GM23338 (cell line): Measurements from ENCODE around the gene ENTPD7. TPM values are rescaled to one million over a fixed set of nuclear protein-coding genes. Genes with fewer than 3 reads are reported as not detected.

Source experiments
- ATAC-seq: fragments of 200-7000 bp; cut with Tn5 transposase; 3 replicates; pipeline ENCODE4 v1.9.1; 2020
- DNase-seq: peaks from one replicate; pipeline ENCODE4 v3.0.0-alpha.2; 2015; ENCODE audit warnings: low spot score
- H2AFZ ChIP-seq: fragments of 200-600 bp; sonication (generic); 2 replicates; pipeline ENCODE4 v1.8.0; 2016; ENCODE audit warnings: antibody characterized with exemption, mild to moderate bottlenecking, moderate library complexity
- H3F3A ChIP-seq: fragments of 200-600 bp; sonication (generic); replicated peaks from 2 replicates; pipeline ENCODE4 v1.8.0; 2017; ENCODE audit warnings: antibody characterized with exemption, mixed run types, low read depth
- H3K27ac ChIP-seq: fragments of 200-600 bp; sonication (generic); 2 replicates; pipeline ENCODE4 v1.6.1; 2016; ENCODE audit warnings: low read depth
- H3K27me3 ChIP-seq: fragments of 200-600 bp; sonication (generic); 2 replicates; pipeline ENCODE4 v1.8.0; 2016; ENCODE audit warnings: mild to moderate bottlenecking, mixed run types, moderate library complexity; ENCODE audit not compliant: insufficient read depth
- H3K36me3 ChIP-seq: fragments of 200-600 bp; sonication (generic); 2 replicates; pipeline ENCODE4 v1.8.0; 2016; ENCODE audit warnings: mild to moderate bottlenecking; ENCODE audit not compliant: insufficient read depth
- H3K4me1 ChIP-seq: fragments of 200-600 bp; sonication (generic); 2 replicates; pipeline ENCODE4 v1.8.0; 2016; ENCODE audit warnings: mild to moderate bottlenecking, moderate library complexity; ENCODE audit not compliant: insufficient read depth
- H3K4me2 ChIP-seq: fragments of 200-600 bp; sonication (generic); 2 replicates; pipeline ENCODE4 v1.7.1; 2017; ENCODE audit warnings: mixed run types
- H3K4me3 ChIP-seq: fragments of 200-600 bp; sonication (generic); 2 replicates; pipeline ENCODE4 v1.6.1; 2016; ENCODE audit warnings: mixed run types
- H3K79me2 ChIP-seq: fragments of 200-600 bp; sonication (generic); replicated peaks from 2 replicates; pipeline ENCODE4 v1.8.0; 2017; ENCODE audit warnings: mild to moderate bottlenecking; ENCODE audit not compliant: insufficient read depth
- H3K9me2 ChIP-seq: fragments of 200-600 bp; sonication (generic); 2 replicates; pipeline ENCODE4 v1.8.0; 2017; ENCODE audit not compliant: insufficient read depth
- H4K20me1 ChIP-seq: fragments of 200-600 bp; sonication (generic); replicated peaks from 2 replicates; pipeline ENCODE4 v1.8.0; 2017; ENCODE audit warnings: mild to moderate bottlenecking; ENCODE audit not compliant: insufficient read depth
- H3K27ac Mint-ChIP-seq: 2 replicates; pipeline ENCODE4 v1.8.0; 2020; ENCODE audit warnings: inconsistent platforms, mild to moderate bottlenecking, moderate library complexity, mixed read lengths
- H3K27me3 Mint-ChIP-seq: 3 replicates; pipeline ENCODE4 v1.8.0; 2022; ENCODE audit warnings: low read depth, mild to moderate bottlenecking, moderate library complexity, mixed read lengths, inconsistent platforms; ENCODE audit not compliant: insufficient read depth, poor library complexity
- H3K36me3 Mint-ChIP-seq: 3 replicates; pipeline ENCODE4 v1.8.0; 2021; ENCODE audit warnings: low read depth, mild to moderate bottlenecking, inconsistent platforms, moderate library complexity, mixed read lengths
- H3K4me1 Mint-ChIP-seq: 3 replicates; pipeline ENCODE4 v1.8.0; 2020; ENCODE audit warnings: mild to moderate bottlenecking, inconsistent platforms, mixed read lengths
- H3K4me3 Mint-ChIP-seq: 3 replicates; pipeline ENCODE4 v1.8.0; 2021; ENCODE audit warnings: moderate library complexity, mild to moderate bottlenecking, inconsistent platforms, mixed read lengths
- H3K9me3 Mint-ChIP-seq: 3 replicates; pipeline ENCODE4 v1.8.0; 2020; ENCODE audit warnings: moderate library complexity, mild to moderate bottlenecking, inconsistent platforms, mixed read lengths
- CREB1 ChIP-seq: fragments of 250-450 bp; sonication (Bioruptor Pico); IDR thresholded peaks from 2 replicates; pipeline ENCODE4 v1.5.0; 2020; ENCODE audit warnings: low read depth, mild to moderate bottlenecking, moderate library complexity
- EZH2 ChIP-seq: fragments of 200-600 bp; sonication (generic); IDR thresholded peaks from one replicate; pipeline ENCODE4 v1.8.0; 2017; ENCODE audit warnings: antibody characterized with exemption, mild to moderate bottlenecking, low read depth; ENCODE audit not compliant: unreplicated experiment
- EZH2phosphoT487 ChIP-seq: fragments of 200-600 bp; sonication (generic); IDR thresholded peaks from one replicate; pipeline ENCODE4 v1.8.1; 2018; ENCODE audit warnings: antibody characterized with exemption; ENCODE audit not compliant: unreplicated experiment
- JUNB ChIP-seq: IDR thresholded peaks from one replicate; pipeline ENCODE4 v1.6.1; 2016; ENCODE audit warnings: antibody characterized with exemption; ENCODE audit not compliant: unreplicated experiment
- NANOG ChIP-seq: IDR thresholded peaks from 2 replicates; pipeline ENCODE4 v1.6.1; 2016; ENCODE audit warnings: antibody characterized with exemption, borderline replicate concordance
- POLR2AphosphoS5 ChIP-seq: IDR thresholded peaks from 2 replicates; pipeline ENCODE4 v1.6.1; 2016; ENCODE audit warnings: antibody characterized with exemption, low read depth
- STAT1 ChIP-seq: IDR thresholded peaks from one replicate; pipeline ENCODE4 v1.6.1; 2016; ENCODE audit warnings: antibody characterized with exemption; ENCODE audit not compliant: unreplicated experiment
- ZNF114 ChIP-seq: fragments of 250-450 bp; sonication (Bioruptor Pico); IDR thresholded peaks from 2 replicates; pipeline ENCODE4 v1.5.0; 2020; ENCODE audit warnings: mild to moderate bottlenecking, moderate library complexity
- ZNF331 ChIP-seq: fragments of 250-450 bp; sonication (Bioruptor Pico); IDR thresholded peaks from 2 replicates; pipeline ENCODE4 v1.5.0; 2020; ENCODE audit warnings: low read depth, mild to moderate bottlenecking, moderate library complexity
- polyA plus RNA-seq: library from polyadenylated mRNA; unstranded; fragments of >200 nt; fragmentation: Nextera tagmentation; extraction: Ambion mirVana; gene quantifications from 2 replicates; pipeline ENCODE4 v1.2.1, GENCODE V29; 2016
- total RNA-seq: library from RNA; depleted of rRNA; stranded (reverse); fragments of >200 nt; shearing (Covaris generic); gene quantifications from 2 replicates; pipeline ENCODE4 v1.2.3, GENCODE V29; 2014
- TF ChIP-seq, protein P1 (sequence below): IDR thresholded peaks from one replicate; pipeline ENCODE4 v1.6.1; 2018; ENCODE audit warnings: antibody characterized with exemption; ENCODE audit not compliant: unreplicated experiment
- TF ChIP-seq, protein P2 (sequence below): IDR thresholded peaks from 2 replicates; pipeline ENCODE4 v1.6.1; 2016; ENCODE audit warnings: antibody characterized with exemption
- TF ChIP-seq, protein P3 (sequence below), 2 experiments: fragments of 200-600 bp in 1 of 2; sonication (generic) in 1 of 2; conservative IDR thresholded peaks; 2 replicates each; pipeline versions ENCODE4 v1.5.1 to v1.6.1; 2016 to 2017; ENCODE audit warnings: antibody characterized with exemption in 2 of 2, low read depth in 2 of 2, mild to moderate bottlenecking in 2 of 2, moderate library complexity in 1 of 2
- TF ChIP-seq, protein P4 (sequence below): fragments of 250-450 bp; sonication (Bioruptor Pico); IDR thresholded peaks from 2 replicates; pipeline ENCODE4 v1.5.0; 2020; ENCODE audit warnings: mild to moderate bottlenecking, moderate library complexity

Gene ENTPD7
- total and polyA plus RNA-seq, 2 experiments from 2014 or later: 1.7 to 12.6 TPM

DNA sequence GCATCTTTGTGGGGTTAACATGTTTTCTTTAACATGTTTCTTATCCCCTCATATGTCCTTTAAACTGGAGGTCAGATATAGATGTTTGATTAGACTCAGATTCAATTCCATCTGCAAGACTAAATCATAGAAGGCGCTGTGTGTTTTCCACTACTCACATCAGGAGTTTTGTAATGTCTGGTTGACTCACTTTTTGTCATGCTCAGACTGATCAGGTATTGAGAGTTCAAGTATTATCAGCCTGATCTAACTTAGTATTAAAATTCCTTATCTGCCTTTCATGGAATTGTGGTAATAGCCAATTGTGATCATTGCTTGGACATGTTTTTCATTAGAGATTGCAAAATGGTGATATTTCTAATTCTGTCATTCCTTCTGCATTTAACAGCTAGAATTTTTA lies 30.2 kb downstream of the ENTPD7 start:
- ATAC-seq (no peak), DNase-seq (no peak)
- Mint-ChIP-seq H3K9me3 (no peaks in the 10 kb centered on the region), H3K27ac (no peak overlapping the region), H3K27me3 (no peaks in the 10 kb centered on the region), H3K4me3 (no peak overlapping the region), H3K36me3 (no peaks in the 10 kb centered on the region), H3K4me1 (no peaks in the 10 kb centered on the region)
- no peak overlapping the region for H2AFZ ChIP-seq
- H3K36me3 ChIP-seq: peaks cover 2% of the 10 kb centered on the region; the same call in 1 of the 2 replicates
- no peaks in the 10 kb centered on the region for H3K27me3 ChIP-seq
- H3F3A ChIP-seq: no peaks in the 10 kb centered on the region
- TF ChIP-seq POLR2AphosphoS5 (no peak), ZNF331 (CRISPR knock-in tag) (no peak), NANOG (no peak), EZH2 (no peak), JUNB (no peak), ZNF114 (CRISPR knock-in tag) (no peak), STAT1 (no peak), CREB1 (CRISPR knock-in tag) (no peak), EZH2phosphoT487 (no peak)
- TF ChIP-seq, protein P1, sequence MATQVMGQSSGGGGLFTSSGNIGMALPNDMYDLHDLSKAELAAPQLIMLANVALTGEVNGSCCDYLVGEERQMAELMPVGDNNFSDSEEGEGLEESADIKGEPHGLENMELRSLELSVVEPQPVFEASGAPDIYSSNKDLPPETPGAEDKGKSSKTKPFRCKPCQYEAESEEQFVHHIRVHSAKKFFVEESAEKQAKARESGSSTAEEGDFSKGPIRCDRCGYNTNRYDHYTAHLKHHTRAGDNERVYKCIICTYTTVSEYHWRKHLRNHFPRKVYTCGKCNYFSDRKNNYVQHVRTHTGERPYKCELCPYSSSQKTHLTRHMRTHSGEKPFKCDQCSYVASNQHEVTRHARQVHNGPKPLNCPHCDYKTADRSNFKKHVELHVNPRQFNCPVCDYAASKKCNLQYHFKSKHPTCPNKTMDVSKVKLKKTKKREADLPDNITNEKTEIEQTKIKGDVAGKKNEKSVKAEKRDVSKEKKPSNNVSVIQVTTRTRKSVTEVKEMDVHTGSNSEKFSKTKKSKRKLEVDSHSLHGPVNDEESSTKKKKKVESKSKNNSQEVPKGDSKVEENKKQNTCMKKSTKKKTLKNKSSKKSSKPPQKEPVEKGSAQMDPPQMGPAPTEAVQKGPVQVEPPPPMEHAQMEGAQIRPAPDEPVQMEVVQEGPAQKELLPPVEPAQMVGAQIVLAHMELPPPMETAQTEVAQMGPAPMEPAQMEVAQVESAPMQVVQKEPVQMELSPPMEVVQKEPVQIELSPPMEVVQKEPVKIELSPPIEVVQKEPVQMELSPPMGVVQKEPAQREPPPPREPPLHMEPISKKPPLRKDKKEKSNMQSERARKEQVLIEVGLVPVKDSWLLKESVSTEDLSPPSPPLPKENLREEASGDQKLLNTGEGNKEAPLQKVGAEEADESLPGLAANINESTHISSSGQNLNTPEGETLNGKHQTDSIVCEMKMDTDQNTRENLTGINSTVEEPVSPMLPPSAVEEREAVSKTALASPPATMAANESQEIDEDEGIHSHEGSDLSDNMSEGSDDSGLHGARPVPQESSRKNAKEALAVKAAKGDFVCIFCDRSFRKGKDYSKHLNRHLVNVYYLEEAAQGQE: no peak
- TF ChIP-seq, protein P2, sequence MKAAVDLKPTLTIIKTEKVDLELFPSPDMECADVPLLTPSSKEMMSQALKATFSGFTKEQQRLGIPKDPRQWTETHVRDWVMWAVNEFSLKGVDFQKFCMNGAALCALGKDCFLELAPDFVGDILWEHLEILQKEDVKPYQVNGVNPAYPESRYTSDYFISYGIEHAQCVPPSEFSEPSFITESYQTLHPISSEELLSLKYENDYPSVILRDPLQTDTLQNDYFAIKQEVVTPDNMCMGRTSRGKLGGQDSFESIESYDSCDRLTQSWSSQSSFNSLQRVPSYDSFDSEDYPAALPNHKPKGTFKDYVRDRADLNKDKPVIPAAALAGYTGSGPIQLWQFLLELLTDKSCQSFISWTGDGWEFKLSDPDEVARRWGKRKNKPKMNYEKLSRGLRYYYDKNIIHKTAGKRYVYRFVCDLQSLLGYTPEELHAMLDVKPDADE: no peak
- TF ChIP-seq, protein P3, sequence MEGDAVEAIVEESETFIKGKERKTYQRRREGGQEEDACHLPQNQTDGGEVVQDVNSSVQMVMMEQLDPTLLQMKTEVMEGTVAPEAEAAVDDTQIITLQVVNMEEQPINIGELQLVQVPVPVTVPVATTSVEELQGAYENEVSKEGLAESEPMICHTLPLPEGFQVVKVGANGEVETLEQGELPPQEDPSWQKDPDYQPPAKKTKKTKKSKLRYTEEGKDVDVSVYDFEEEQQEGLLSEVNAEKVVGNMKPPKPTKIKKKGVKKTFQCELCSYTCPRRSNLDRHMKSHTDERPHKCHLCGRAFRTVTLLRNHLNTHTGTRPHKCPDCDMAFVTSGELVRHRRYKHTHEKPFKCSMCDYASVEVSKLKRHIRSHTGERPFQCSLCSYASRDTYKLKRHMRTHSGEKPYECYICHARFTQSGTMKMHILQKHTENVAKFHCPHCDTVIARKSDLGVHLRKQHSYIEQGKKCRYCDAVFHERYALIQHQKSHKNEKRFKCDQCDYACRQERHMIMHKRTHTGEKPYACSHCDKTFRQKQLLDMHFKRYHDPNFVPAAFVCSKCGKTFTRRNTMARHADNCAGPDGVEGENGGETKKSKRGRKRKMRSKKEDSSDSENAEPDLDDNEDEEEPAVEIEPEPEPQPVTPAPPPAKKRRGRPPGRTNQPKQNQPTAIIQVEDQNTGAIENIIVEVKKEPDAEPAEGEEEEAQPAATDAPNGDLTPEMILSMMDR (conservative IDR thresholded peaks at IDR 0.05; ENCODE audit: low read depth in 2 of 2): no peak
- TF ChIP-seq, protein P4, sequence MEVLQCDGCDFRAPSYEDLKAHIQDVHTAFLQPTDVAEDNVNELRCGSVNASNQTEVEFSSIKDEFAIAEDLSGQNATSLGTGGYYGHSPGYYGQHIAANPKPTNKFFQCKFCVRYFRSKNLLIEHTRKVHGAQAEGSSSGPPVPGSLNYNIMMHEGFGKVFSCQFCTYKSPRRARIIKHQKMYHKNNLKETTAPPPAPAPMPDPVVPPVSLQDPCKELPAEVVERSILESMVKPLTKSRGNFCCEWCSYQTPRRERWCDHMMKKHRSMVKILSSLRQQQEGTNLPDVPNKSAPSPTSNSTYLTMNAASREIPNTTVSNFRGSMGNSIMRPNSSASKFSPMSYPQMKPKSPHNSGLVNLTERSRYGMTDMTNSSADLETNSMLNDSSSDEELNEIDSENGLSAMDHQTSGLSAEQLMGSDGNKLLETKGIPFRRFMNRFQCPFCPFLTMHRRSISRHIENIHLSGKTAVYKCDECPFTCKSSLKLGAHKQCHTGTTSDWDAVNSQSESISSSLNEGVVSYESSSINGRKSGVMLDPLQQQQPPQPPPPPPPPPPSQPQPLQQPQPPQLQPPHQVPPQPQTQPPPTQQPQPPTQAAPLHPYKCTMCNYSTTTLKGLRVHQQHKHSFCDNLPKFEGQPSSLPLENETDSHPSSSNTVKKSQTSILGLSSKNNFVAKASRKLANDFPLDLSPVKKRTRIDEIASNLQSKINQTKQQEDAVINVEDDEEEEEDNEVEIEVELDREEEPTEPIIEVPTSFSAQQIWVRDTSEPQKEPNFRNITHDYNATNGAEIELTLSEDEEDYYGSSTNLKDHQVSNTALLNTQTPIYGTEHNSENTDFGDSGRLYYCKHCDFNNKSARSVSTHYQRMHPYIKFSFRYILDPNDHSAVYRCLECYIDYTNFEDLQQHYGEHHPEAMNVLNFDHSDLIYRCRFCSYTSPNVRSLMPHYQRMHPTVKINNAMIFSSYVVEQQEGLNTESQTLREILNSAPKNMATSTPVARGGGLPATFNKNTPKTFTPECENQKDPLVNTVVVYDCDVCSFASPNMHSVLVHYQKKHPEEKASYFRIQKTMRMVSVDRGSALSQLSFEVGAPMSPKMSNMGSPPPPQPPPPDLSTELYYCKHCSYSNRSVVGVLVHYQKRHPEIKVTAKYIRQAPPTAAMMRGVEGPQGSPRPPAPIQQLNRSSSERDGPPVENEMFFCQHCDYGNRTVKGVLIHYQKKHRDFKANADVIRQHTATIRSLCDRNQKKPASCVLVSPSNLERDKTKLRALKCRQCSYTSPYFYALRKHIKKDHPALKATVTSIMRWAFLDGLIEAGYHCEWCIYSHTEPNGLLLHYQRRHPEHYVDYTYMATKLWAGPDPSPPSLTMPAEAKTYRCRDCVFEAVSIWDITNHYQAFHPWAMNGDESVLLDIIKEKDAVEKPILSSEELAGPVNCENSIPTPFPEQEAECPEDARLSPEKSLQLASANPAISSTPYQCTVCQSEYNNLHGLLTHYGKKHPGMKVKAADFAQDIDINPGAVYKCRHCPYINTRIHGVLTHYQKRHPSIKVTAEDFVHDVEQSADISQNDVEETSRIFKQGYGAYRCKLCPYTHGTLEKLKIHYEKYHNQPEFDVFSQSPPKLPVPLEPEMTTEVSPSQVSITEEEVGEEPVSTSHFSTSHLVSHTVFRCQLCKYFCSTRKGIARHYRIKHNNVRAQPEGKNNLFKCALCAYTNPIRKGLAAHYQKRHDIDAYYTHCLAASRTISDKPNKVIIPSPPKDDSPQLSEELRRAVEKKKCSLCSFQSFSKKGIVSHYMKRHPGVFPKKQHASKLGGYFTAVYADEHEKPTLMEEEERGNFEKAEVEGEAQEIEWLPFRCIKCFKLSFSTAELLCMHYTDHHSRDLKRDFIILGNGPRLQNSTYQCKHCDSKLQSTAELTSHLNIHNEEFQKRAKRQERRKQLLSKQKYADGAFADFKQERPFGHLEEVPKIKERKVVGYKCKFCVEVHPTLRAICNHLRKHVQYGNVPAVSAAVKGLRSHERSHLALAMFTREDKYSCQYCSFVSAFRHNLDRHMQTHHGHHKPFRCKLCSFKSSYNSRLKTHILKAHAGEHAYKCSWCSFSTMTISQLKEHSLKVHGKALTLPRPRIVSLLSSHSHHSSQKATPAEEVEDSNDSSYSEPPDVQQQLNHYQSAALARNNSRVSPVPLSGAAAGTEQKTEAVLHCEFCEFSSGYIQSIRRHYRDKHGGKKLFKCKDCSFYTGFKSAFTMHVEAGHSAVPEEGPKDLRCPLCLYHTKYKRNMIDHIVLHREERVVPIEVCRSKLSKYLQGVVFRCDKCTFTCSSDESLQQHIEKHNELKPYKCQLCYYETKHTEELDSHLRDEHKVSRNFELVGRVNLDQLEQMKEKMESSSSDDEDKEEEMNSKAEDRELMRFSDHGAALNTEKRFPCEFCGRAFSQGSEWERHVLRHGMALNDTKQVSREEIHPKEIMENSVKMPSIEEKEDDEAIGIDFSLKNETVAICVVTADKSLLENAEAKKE: no peak
- H3K4me2 ChIP-seq: no peak overlapping the region
- H3K9me2 ChIP-seq: no peaks in the 10 kb centered on the region
- no peaks in the 10 kb centered on the region for H3K79me2 ChIP-seq
- H3K27ac ChIP-seq: no peak overlapping the region
- H3K4me1 ChIP-seq: no peaks in the 10 kb centered on the region
- no peaks in the 10 kb centered on the region for H4K20me1 ChIP-seq
- no peak overlapping the region for H3K4me3 ChIP-seq
